OCI-LY3 (cell line): ENCODE data around the gene BCL2L13.

Source experiments
- CTCF ChIP-seq: fragments of 200-600, 300-600 bp; sonication (generic); IDR thresholded peaks from 2 replicates; pipeline ENCODE4 v1.5.1; 2014; ENCODE audit warnings: antibody characterized with exemption, low read length, low read depth
- EZH2phosphoT487 ChIP-seq: fragments of 200-600 bp; shearing (Covaris generic); IDR thresholded peaks from 2 replicates; pipeline ENCODE4 v1.6.1; 2018; ENCODE audit warnings: antibody characterized with exemption, mixed run types, low read depth

DNA sequence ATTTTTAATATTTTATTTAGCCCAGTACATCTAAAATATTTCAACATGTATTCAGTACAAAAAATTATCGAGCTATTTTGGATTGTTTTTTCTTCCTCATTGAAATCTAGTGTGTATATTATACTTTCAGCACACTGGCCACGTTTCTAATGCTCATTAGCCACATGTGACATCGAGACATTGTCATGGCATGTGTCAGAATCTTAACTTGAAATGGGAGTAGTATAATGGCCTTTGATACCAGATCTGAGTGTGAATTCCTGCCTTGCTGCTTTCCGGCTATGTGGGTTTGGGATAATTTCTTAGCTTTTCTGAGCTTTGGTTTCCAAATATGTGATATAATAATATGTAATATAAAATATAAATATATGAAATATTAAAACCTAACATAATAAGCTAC is 54.3 kb downstream of the BCL2L13 start:
- TF ChIP-seq CTCF (no peak), EZH2phosphoT487 (no peak)
